Sigmoid colon (tissue), 7 donors: ENCODE data around the gene TSPAN5. TPM values are rescaled to one million over a fixed set of nuclear protein-coding genes. Genes with fewer than 3 reads are reported as not detected.

ENCODE experiments used
- DNase-seq: peaks from one replicate; pipeline ENCODE4 v3.0.0-alpha.2; 2019
- H3K27ac ChIP-seq, 4 donors: fragments of 200-600 bp; sonication (generic); one replicate each; pipeline ENCODE4 v1.5.1; 2016 to 2019; ENCODE audit warnings: mild to moderate bottlenecking in 1 of 4
- H3K27me3 ChIP-seq, 3 donors: fragments of 200-600 bp; sonication (generic); one replicate each; pipeline ENCODE4 v1.5.1; 2019; ENCODE audit warnings: mild to moderate bottlenecking in 1 of 3
- H3K36me3 ChIP-seq, 4 donors: fragments of 200-600 bp; sonication (generic); one replicate each; pipeline ENCODE4 v1.5.1; 2016 to 2019
- H3K4me1 ChIP-seq, 4 donors: fragments of 200-600 bp; sonication (generic); one replicate each; pipeline ENCODE4 v1.5.1; 2017 to 2019
- H3K4me3 ChIP-seq, 4 donors: fragments of 200-600 bp; sonication (generic); one replicate each; pipeline ENCODE4 v1.5.1; 2017 to 2019; ENCODE audit warnings: mild to moderate bottlenecking in 2 of 4, moderate library complexity in 1 of 4
- H3K9me3 ChIP-seq, 4 donors: fragments of 200-600 bp in 3 of 4; sonication (generic) in 3 of 4; one replicate each; pipeline versions ENCODE4 v1.5.1 to v1.6.1; 2013 to 2019
- CTCF ChIP-seq, 4 experiments: fragments of 450-650 bp in 3 of 4; fragments of 200-600 bp in 1 of 4; IDR thresholded peaks; one replicate each; pipeline ENCODE4 v1.5.1; 2016 to 2019; ENCODE audit warnings: antibody characterized with exemption in 4 of 4, mild to moderate bottlenecking in 3 of 4, moderate library complexity in 2 of 4
- EP300 ChIP-seq, 4 donors: sonication (generic); formaldehyde crosslinking; IDR thresholded peaks; one replicate each; pipeline ENCODE4 v1.6.1; 2017; ENCODE audit warnings: antibody characterized with exemption in 4 of 4
- POLR2A ChIP-seq, 2 donors: fragments of 450-650 bp; IDR thresholded peaks; one replicate each; pipeline ENCODE4 v1.6.1; 2016; ENCODE audit warnings: antibody characterized with exemption in 2 of 2, mild to moderate bottlenecking in 2 of 2, moderate library complexity in 2 of 2
- POLR2AphosphoS5 ChIP-seq, 4 donors: sonication (generic); formaldehyde crosslinking; IDR thresholded peaks; one replicate each; pipeline ENCODE4 v1.6.1; 2017; ENCODE audit warnings: antibody characterized with exemption in 4 of 4
- WGBS, 2 donors: extraction: QIAGEN DNeasy Blood & Tissue Kit; methylation state at CpG; one replicate each; pipeline ENCODE4 v1.1.7; 2013; 5-methylcytosine and 5-hydroxymethylcytosine counted together
- intact Hi-C: fragments of 100-400 bp; cut with DNase I; formaldehyde crosslinking; loops from one replicate; pipeline ENCODE4 v1.15.1; 2023
- polyA plus RNA-seq, 3 donors: library from polyadenylated mRNA; stranded (reverse); fragments of 200-250 nt; gene quantifications; one replicate each; pipeline ENCODE4 v1.2.3, GENCODE V29; 2013
- total RNA-seq, 4 donors: library from RNA; depleted of rRNA; stranded (reverse); fragments of >200 nt; gene quantifications; one replicate each; pipeline ENCODE4 v1.1.0, GENCODE V29; 2016
- donor health status: healthy with polysubstance abuse.
- donor health status: Bipolar disorder and iron deficiency.
- donor health status: healthy.

The TSPAN5 gene
- total and polyA plus RNA-seq, 7 donors = 1.2 to 18.6 (median 11.2) TPM

GRCh38 chr4:98685225-98686042, 27.0 kb upstream of the TSPAN5 start:
- no peak overlapping the region for H3K27ac ChIP-seq
- no peaks in the 10 kb centered on the region for H3K27me3 ChIP-seq
- intact Hi-C loops = no loop called here
- H3K36me3 ChIP-seq = no peaks in the 10 kb centered on the region
- no peak overlapping the region for H3K4me3 ChIP-seq
- TF ChIP-seq POLR2A (IDR thresholded peaks at IDR 0.05) (no peak), POLR2AphosphoS5 (IDR thresholded peaks at IDR 0.05) (no peak), CTCF (IDR thresholded peaks at IDR 0.05) (no peak), EP300 (IDR thresholded peaks at IDR 0.05) (no peak)
- WGBS, 2 donors = 20 to 68% methylated on average over 8 of the region's 8 CpGs
- DNase-seq = no peak
- H3K9me3 ChIP-seq = no peaks in the 10 kb centered on the region
- H3K4me1 ChIP-seq = peaks cover 0 to 6% (median 3%) of the 10 kb centered on the region in 4 donors

GRCh38 chr4:98682719-98683118, 24.3 kb upstream of the TSPAN5 start:
- no peak for DNase-seq
- H3K9me3 ChIP-seq = no peaks in the 10 kb centered on the region
- WGBS, 2 donors = 50 to 79% methylated on average over 2 of the region's 2 CpGs
- no peaks in the 10 kb centered on the region for H3K36me3 ChIP-seq
- no peak overlapping the region for H3K27ac ChIP-seq
- intact Hi-C loops = no loop called here
- peaks cover 0 to 6% (median 0%) of the 10 kb centered on the region in 4 donors for H3K4me1 ChIP-seq
- no peaks in the 10 kb centered on the region for H3K27me3 ChIP-seq
- no peak overlapping the region for H3K4me3 ChIP-seq
- no peak for TF ChIP-seq POLR2AphosphoS5 (IDR thresholded peaks at IDR 0.05)
- no peak for TF ChIP-seq EP300 (IDR thresholded peaks at IDR 0.05)
- no peak for TF ChIP-seq POLR2A (IDR thresholded peaks at IDR 0.05)
- TF ChIP-seq CTCF (IDR thresholded peaks at IDR 0.05) = no peak

- no peak for DNase-seq
- Histone ChIP-seq H3K36me3 (no peaks in the 10 kb centered on the region), H3K9me3 (no peaks in the 10 kb centered on the region), H3K4me1 (peaks cover 0 to 6% (median 0%) of the 10 kb centered on the region in 4 donors), H3K4me3 (no peak overlapping the region), H3K27ac (no peak overlapping the region), H3K27me3 (no peaks in the 10 kb centered on the region)
- intact Hi-C loops = no loop called here
- TF ChIP-seq EP300 (IDR thresholded peaks at IDR 0.05) = no peak
- no peak for TF ChIP-seq POLR2A (IDR thresholded peaks at IDR 0.05)
- TF ChIP-seq CTCF (IDR thresholded peaks at IDR 0.05) = no peak
- no peak for TF ChIP-seq POLR2AphosphoS5 (IDR thresholded peaks at IDR 0.05)
Measured at GRCh38 chr4:98680806-98681205, 22.4 kb upstream of the TSPAN5 start.

GRCh38 chr4:98679738-98680137, 21.3 kb upstream of the TSPAN5 start:
- no peaks in the 10 kb centered on the region for H3K27me3 ChIP-seq
- H3K4me3 ChIP-seq = no peak overlapping the region
- intact Hi-C loops = no loop called here
- no peak for TF ChIP-seq POLR2A (IDR thresholded peaks at IDR 0.05)
- no peak for TF ChIP-seq POLR2AphosphoS5 (IDR thresholded peaks at IDR 0.05)
- no peak for TF ChIP-seq EP300 (IDR thresholded peaks at IDR 0.05)
- no peak for TF ChIP-seq CTCF (IDR thresholded peaks at IDR 0.05)
- DNase-seq = no peak
- H3K36me3 ChIP-seq = no peaks in the 10 kb centered on the region
- 69 to 83% methylated on average over 4 of the region's 4 CpGs for WGBS, 2 donors
- H3K27ac ChIP-seq = no peak overlapping the region
- no peaks in the 10 kb centered on the region for H3K9me3 ChIP-seq
- peaks cover 0 to 6% (median 0%) of the 10 kb centered on the region in 4 donors for H3K4me1 ChIP-seq
